ENCODE measurements around the gene ZGRF1.
"Not testable (repeated sequence)": the region's sequence is repeated elsewhere in the genome, so short reads cannot be mapped to it uniquely, and the experiment has no call there.

ZGRF1 gene

GRCh38 chr4:112644595-112645535 is 8.2 kb upstream of the ZGRF1 start:
- DNase-seq (ENCODE audit: low read depth) = not testable (repeated sequence)

GRCh38 chr4:112642526-112642925 is 5.8 kb upstream of the ZGRF1 start:
- DNase-seq (ENCODE audit: low read depth) = no peak

- no peak for DNase-seq (ENCODE audit: low read depth)
Observed at GRCh38 chr4:112637552-112637866, 800 bp upstream of the ZGRF1 start.

GRCh38 chr4:112633477-112634235 is 3.1 kb downstream of the ZGRF1 start:
- no peak for DNase-seq (ENCODE audit: low read depth)

GRCh38 chr4:112626228-112626627 is 10.5 kb downstream of the ZGRF1 start:
- no peak for DNase-seq (ENCODE audit: low read depth)

GRCh38 chr4:112616984-112617383 is 19.7 kb downstream of the ZGRF1 start:
- no peak for DNase-seq (ENCODE audit: low read depth)

GRCh38 chr4:112612814-112613213 is 23.9 kb downstream of the ZGRF1 start:
- not testable (repeated sequence) for DNase-seq (ENCODE audit: low read depth)

GRCh38 chr4:112604589-112604988 is 32.1 kb downstream of the ZGRF1 start:
- no peak for DNase-seq (ENCODE audit: low read depth)

GRCh38 chr4:112594993-112595392 is 41.7 kb downstream of the ZGRF1 start:
- no peak for DNase-seq (ENCODE audit: low read depth)

GRCh38 chr4:112593438-112594133 is 43.1 kb downstream of the ZGRF1 start:
- DNase-seq (ENCODE audit: low read depth) = no peak

GRCh38 chr4:112592717-112593116 is 44.0 kb downstream of the ZGRF1 start:
- DNase-seq (ENCODE audit: low read depth) = no peak

- no peak for DNase-seq (ENCODE audit: low read depth)
Observed at GRCh38 chr4:112591593-112591992, 45.1 kb downstream of the ZGRF1 start.

- DNase-seq (ENCODE audit: low read depth) = no peak
Observed at GRCh38 chr4:112589206-112589605, 47.5 kb downstream of the ZGRF1 start.

- DNase-seq (ENCODE audit: low read depth) = no peak
Observed at GRCh38 chr4:112585977-112586736, 50.6 kb downstream of the ZGRF1 start.

GRCh38 chr4:112567536-112567935 is 69.2 kb downstream of the ZGRF1 start:
- DNase-seq (ENCODE audit: low read depth) = no peak

GRCh38 chr4:112564706-112565270 is 71.9 kb downstream of the ZGRF1 start:
- DNase-seq (ENCODE audit: low read depth) = no peak

- DNase-seq (ENCODE audit: low read depth) = no peak
Observed at GRCh38 chr4:112563431-112564200, 73.1 kb downstream of the ZGRF1 start.

- DNase-seq (ENCODE audit: low read depth) = no peak
Observed at GRCh38 chr4:112562254-112562879, 74.3 kb downstream of the ZGRF1 start.

GRCh38 chr4:112560084-112560483 is 76.6 kb downstream of the ZGRF1 start:
- DNase-seq (ENCODE audit: low read depth) = no peak

GRCh38 chr4:112559053-112559452 is 77.7 kb downstream of the ZGRF1 start:
- no peak for DNase-seq (ENCODE audit: low read depth)

Measured in stimulated activated CD8-positive, alpha-beta memory T cell treated with anti-CD3 and anti-CD28 coated beads, Interleukin-15, amount 100 ng/mL, for 24 hours (primary cell).